GM18870 (cell line): Measurements from ENCODE around the gene MAMDC4.
"Not testable (repeated sequence)": the region's sequence is repeated elsewhere in the genome, so short reads cannot be mapped to it uniquely, and the experiment has no call there.

ENCODE experiments used
- ATAC-seq: cut with Tn5 transposase; IDR thresholded peaks from one replicate; pipeline ENCODE4 v1.9.1; 2021; ENCODE audit warnings: moderate library complexity; ENCODE audit not compliant: unreplicated experiment

The MAMDC4 gene

DNA sequence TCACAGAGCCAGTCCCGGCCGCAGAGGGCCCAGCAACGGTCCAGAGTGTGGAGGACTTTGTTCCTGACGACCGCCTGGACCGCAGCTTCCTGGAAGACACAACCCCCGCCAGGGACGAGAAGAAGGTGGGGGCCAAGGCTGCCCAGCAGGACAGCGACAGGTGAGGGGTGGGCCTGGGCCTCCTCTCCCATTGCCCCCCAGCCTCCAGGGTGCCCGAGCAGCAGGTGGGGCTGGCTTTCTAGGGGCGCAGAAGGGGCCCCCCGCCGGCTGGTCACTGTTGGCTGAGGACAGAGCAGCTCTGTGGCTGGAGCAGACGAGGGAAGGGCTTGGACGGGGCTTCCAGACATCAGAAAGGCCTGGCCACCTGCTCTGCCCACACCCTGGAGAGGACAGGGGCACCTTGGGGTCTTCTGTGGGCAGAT, 14.3 kb upstream of the MAMDC4 start:
- not testable (repeated sequence) for ATAC-seq

DNA sequence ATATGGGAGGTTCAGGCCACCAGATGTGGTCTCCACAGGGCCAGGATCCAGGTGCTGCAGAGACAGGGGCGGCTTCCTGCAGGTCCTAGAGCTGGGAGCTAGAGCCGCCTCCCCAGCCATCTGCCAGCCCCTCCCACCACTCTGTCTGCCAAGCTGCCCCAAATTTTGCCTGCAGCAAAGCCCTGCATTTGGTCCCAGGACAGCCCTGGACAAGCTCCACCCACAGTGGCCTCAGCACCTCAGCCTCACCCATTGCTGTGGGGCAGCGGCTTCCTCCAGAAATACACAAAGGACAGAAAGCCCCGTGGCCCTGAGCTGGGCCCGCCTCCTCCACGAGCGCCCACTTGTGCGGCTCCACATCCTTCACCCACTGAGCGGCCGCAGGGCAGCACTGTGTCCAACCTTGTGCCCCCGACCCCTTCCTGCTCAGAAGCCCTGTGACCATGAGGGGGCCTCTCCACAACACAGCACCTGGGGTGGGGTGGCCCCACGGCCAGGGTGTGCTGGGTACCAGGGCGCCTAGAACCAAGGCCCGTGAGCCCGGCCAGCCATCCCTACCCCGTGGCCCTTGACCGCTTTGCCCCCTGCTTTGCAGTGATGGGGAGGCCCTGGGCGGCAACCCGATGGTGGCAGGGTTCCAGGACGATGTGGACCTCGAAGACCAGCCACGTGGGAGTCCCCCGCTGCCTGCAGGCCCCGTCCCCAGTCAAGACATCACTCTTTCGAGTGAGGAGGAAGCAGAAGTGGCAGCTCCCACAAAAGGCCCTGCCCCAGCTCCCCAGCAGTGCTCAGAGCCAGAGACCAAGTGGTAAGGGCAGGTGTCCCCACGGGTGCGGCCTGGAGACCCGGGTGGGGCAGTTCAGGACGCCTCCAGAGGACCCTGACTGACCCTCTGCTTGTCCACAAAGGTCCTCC, 13.6 kb upstream of the MAMDC4 start:
- no peak for ATAC-seq

DNA sequence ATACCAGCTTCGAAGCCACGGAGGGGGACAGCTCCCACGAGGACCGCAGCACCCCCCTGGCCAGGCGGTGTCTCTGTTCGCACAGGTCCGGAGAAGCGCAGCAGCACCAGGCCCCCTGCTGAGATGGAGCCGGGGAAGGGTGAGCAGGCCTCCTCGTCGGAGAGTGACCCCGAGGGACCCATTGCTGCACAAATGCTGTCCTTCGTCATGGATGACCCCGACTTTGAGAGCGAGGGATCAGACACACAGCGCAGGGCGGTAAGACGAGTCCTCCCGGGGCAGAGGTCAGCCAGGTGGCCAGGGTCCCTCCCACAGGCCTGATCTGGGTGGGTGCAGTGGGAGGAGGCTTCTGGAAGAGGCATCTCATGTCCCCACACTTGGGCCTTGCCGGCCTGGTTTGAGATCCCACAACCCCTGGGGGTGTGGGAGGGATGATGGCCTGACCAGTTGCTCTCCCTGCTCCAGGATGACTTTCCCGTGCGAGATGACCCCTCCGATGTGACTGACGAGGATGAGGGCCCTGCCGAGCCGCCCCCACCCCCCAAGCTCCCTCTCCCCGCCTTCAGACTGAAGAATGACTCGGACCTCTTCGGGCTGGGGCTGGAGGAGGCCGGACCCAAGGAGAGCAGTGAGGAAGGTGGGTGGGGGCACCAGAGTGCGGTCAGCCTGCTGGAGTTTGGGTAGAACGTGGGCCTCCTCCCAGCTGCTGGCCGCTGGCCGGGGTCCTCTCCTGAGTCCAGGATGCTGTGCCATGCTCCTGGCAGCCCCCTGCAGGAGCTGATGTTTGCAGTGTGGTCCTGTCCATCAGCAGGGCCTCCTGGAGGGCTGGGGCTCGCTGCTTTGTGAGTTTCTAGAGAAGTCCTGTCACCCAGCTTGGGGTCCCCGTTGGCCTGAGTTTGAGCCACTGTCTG, 12.7 kb upstream of the MAMDC4 start:
- ATAC-seq = no peak

DNA sequence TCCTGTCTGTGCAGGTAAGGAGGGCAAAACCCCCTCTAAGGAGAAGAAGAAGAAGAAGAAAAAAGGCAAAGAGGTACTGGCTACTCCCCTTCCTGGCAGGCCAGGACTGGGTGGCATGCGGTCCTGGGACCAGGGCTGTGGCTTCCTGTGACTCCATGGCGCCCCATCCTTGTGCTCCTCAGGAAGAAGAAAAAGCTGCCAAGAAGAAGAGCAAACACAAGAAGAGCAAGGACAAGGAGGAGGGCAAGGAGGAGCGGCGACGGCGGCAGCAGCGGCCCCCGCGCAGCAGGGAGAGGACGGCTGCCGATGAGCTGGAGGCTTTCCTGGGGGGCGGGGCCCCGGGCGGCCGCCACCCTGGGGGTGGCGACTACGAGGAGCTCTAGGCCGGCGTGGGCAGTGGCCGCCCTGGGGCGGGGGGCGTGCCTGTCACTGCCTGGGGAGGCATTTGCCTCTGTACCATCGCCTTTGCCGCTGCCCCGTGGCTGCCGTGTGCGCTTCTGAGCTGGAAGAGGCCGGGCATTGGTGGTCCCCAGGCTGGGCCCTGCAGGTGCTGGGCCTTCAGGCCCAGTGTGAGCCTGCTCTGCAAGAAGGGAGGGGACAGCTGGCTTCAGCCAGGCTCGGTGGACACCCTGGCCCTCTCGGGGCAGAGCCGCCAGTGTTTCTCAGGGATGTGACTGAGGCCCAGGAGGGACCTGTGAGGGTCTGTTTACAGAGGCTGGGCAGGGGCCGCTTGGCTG, 11.8 kb upstream of the MAMDC4 start:
- ATAC-seq = no peak

DNA sequence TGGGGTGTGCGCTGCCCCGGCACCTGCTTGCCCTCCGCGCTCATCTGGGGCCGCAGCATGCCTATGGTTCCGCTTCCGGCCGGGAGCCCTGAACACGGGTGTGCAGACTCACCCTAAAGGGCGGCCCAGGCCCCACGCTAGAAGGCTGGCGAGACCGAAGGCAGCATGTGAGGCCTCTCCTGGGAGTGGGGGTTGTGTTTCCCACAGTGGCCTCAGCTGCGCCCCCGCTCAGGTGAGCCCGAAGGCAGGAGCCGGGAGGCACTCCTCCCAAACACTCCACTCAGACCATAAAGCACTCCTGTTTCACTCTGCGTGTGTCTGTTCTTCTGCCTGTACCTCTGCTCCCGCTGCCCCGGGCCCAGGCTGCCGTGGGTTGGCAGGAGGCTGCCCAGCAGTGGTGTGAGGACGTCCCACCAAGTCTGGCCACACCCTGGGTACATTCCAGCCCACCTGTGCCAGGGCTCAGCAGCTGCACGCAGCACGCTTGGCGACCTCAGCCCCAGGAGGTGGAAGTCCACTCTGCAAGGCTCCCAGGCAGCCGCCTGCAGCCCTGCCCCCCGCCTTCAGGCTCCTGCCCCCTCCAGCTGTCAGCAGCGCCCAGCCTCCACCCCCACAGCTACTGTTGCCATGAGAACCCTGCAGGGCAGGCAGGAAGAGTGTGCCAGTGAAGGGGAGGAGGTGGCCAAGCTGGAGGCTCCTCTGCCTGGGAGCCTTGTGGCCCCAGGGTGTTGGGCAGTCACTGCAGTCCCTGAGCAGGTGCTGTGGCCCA, 11.1 kb upstream of the MAMDC4 start:
- no peak for ATAC-seq

DNA sequence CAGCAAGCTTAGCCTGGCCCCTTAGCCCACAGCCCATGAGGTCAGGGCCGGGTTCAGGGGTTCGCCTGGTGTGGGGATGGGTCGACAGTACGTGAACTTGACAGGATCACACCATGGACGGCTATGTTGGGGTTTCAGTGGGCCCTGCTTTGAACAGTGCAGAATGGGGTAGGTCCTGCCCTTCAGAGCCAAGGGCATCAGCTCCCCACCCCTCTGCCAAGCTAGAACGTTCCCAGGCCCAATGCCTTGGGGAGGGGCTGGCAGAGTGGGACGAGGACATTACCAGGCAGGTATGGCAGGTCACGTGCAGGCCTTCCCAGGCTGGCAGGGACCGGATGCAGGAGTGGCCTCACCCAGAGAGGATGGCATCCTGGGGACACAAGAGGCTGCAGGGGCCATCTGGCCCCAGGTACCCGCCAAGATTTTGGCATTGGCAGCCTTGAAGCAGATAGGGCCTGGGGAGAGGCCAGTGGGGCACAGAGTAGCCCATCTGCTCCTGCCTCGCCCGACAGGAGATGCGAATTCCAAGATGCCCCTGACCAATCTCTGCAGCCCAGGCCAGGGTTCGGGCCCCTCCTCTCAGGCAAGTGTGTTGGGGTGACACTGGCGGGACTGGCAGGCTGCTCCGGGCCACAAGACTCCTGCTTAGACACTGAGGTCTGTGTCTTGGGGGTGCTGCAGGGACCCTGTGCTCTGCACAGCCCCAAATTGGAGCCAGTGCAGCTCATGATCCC, 10.3 kb upstream of the MAMDC4 start:
- ATAC-seq = not testable (repeated sequence)

DNA sequence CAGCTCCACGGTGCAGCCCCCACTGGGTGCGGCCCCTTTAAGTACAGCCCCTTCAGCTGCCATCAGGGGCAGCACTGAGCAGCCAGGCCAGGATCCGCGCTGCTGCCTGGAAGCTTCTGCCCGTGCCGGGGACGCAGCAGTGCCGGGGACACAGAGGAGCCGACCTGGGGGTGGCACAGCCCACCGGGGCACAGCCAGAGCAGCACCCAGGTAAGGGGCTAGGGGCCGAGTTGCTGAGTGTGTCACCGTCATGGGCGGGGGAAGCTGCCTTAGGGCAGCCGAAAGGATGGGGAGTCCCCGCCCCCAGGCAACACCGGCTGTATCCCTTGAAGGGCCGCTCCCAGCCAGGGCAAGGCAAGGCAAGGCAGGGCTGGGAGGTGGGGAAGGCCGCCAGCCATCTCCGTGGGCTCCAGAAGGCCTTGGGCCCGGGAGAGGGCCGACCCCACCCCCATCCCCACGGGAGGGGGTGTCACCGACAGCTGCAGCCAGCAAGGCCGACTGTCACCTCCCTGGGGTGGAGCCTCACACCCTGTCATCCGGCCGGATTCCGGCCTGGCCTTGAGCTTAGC, 9.7 kb upstream of the MAMDC4 start, which contains the start of gene AJM1:
AJM1 (plus strand) TSS at position 99 of the 569 bp plus-strand sequence. CDS start 1,937 bp downstream, outside the sequence.
- not testable (repeated sequence) for ATAC-seq

DNA sequence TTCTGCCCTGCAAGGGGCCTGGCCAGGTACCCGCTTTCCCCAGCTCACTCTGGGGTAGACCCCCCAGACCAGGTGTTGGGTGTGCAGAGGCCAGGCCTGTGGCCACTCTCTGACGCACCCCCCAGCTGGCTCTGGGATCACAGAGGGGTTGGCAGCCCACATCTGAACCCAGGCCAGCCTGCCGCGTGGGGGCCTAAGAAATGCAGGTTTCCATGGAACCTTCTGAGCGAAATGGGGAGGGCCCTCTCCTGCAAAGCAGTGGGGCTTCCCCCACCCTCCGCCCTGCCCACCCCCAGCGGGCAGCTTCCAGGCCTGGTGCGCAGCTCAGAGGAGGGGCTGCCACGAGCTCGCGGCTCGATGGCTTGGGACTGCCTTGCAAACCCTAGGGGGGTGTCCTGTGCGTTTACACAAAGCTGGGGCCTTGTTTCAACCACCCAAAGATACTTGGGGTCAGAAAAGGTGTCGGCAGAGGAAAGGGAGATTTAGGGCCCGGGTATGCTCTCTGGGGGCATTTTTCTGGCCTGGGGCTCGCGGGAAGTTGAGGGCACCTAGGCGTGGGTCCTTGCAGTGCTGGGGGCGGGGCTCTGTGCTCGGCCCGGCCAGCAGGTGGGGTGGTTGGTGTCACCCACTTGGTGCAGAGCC, 8.9 kb upstream of the MAMDC4 start:
- not testable (repeated sequence) for ATAC-seq

DNA sequence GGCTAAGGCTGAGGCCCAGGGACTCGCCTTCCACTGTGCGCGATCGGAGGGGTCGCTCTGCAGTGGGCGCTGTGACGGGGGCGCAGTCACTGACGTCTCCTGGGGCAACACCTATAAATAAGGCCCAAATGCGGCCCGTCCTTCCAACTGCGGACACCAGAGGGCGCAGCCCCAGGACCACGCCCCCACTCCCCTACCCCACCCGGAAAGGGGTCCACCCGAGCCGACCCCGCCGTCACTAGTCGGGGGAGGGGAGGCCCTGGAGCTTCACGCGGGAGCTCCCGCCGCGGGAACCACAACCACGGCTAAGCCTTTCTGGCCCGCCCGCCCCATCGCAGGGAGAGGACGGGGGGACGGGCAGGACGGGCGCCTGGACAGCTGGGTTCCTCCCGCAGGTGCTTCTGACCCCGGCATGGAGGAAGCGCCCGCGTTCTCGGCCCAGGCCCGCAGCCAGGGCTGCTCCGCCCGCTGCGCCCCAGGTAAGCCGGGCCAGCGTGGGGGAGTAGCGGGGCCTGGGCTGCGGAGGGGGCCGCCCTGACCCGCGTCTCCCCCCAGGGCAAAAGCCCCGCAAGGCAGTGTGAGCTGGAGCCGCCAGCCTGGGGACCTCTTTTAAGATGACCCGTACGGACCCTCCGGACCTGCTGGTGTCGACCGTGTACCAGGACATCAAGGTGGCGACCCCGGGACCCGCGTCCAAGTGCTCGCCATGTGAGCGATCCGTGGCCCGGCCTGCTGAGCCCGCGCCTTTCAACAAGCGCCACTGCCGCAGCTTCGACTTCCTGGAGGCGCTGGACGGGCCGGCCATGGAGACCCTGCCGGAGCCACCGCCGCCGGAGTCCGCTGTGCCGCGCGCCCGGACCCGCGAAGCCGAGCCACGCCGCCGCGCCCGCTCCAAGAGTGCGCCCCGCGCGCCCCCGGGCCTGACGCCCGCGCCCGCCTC, 8.1 kb upstream of the MAMDC4 start:
- not testable (repeated sequence) for ATAC-seq

DNA sequence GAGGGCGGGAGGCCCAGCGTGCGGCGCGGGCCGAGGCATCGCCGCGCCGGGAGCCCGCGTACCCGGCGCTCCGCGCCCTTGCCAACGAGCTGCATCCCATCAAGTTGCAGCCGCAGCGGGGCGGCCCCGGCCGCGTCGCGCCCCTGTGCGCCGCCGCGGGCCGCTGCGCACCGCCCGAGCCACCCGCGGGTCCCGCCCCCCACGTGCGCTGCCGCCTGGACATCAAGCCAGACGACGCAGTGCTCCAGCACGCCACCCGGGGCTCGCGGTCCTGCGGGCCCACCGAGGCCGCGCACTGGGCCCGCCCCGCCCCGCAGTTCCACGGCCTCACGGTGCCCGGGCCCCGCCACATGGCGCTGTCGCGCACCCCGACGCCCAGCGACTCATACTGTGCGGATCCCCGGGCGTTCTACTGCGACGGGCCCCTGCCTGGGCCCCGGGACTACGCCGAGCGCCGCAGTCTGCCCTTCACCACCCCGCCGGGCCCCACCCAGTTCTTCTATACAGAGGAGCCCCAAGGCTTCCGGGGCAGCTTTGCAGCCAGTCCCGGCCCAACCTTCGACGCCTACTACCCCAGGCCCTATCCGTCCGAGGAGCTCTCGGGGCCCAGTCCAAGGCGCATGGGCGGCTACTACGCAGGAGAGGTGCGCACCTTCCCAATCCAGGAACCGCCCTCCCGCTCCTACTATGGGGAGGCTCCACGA, 7.2 kb upstream of the MAMDC4 start:
- ATAC-seq = no peak

DNA sequence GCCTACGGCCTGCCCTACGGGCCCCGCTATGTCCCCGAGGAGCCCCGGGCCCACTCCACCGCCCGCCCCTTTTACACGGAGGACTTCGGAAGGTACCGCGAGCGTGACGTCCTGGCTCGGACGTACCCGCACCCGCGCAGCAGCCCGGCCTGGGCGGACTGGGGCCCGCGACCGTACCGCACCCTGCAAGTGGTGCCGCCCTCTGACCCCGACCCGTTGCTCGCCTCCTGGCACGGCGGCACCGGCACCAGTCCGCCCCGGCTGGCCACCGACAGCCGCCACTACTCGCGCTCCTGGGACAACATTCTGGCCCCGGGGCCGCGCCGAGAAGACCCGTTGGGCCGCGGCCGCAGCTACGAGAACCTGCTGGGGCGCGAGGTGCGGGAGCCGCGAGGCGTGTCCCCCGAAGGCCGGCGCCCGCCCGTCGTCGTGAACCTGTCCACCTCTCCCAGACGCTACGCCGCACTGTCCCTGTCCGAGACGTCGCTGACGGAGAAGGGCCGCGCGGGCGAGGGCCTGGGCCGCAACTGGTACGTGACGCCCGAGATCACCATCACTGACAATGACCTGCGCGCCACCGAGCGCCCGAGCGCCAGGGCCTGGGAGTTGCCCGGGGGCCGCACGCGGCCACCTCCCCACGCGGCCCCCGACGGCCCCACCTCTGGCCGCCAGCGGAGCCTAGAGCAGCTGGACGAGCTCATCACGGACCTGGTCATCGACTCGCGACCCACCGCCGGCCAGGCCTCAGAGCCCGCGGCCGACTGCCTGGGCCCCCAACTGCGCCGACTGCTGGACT, 6.5 kb upstream of the MAMDC4 start:
- ATAC-seq = no peak

DNA sequence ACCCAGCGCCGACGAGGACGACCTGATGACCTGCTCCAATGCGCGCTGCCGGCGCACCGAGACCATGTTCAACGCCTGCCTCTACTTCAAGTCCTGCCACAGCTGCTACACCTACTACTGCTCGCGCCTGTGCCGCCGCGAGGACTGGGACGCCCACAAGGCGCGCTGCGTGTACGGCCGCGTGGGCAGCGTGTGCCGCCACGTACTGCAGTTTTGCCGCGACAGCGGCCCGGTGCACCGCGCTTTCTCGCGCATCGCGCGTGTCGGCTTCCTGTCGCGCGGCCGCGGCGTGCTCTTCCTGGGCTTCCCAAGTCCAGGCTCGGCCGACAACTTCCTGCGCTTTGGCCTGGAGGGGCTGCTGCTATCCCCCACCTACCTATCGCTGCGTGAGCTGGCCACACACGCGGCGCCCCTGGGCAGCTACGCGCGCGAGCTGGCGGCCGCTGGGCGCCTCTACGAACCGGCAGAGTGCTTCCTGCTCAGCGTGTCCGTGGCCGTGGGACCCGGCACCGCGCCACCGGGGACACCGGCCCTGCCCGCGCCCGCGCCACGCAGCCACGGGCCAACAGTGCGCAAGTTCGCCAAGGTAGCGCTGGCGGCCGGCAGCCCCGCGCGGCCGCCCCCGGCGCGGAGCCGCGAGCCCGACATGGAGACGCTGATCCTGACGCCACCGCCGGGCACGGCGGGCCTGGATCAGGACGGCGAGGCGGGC, 5.6 kb upstream of the MAMDC4 start:
- ATAC-seq = no peak

DNA sequence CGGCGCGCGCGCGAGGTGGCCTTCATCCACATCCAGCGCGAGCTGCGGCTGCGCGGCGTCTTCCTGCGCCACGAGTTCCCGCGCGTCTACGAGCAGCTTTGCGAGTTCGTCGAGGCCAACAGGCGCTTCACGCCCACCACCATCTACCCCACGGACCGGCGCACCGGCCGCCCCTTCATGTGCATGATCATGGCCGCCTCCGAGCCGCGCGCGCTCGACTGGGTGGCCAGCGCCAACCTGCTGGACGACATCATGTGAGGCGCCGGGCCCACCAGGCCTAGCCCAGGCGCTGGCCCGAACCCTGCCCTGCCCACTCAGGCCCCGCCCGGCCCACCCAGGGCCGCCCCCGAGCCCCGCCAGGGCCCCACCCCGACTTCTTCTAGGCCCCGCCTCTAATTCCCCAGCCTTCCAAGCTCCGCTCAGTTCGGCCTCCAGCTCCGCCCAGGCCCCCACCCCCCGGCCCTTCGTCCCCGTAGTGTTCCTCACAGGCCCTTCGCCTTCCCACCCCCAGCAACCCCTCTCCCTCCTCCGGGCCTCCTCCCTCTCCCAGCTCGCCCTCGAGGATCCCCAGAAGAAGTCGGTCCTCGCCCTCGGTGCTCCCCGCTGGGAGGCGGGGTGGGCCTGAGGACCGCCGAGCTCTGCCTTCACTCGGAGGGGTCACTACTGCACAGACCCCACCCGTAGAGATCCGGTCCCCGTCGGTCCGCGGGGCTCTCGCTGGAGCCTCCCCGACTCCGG, 4.9 kb upstream of the MAMDC4 start:
- no peak for ATAC-seq

DNA sequence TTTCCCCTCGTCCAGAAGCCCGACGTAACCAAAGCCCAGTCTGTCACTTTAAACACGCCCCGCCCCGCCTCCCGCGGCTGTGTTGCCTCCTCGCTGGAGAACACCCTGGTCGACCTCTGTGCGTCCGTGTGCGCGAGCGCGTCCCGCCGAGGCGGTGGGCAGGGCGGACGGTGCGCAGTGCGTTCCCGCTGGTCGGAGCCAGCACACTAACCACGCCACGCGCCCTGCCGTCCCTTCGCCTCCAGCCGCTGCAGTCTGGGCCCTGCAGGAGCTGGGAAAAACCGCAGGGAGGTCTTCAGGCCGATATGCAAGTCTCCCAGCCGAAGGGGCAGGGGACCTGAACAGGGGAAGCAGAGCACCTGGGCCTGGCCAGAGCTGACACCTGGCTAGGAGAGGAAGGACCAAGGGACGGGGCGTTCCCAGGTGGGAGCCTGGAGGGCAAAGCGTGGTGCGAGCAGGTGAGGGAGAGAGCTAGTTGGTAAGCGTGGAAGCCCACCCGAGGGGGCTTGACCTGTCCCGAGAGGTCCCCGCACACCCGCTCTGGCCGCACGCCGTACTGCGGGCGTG, 4.2 kb upstream of the MAMDC4 start:
- no peak for ATAC-seq
